Measurements from ENCODE around the gene STYXL2.

STYXL2 gene

GRCh38 chr1:167066333-167067122 lies 27.3 kb upstream of the STYXL2 start:
- TF ChIP-seq TAF1 (IDR thresholded peaks at IDR 0.05; ENCODE audit: borderline replicate concordance, insufficient read depth, low read length) (no peak), POLR2AphosphoS5 (IDR thresholded peaks at IDR 0.05; ENCODE audit: low read depth, low read length) (no peak), FOXP2 (optimal IDR thresholded peaks at IDR 0.05; ENCODE audit: borderline replicate concordance, extremely low read depth, extremely low read length, insufficient read depth) (peak; percentile 37), SIN3A (IDR thresholded peaks at IDR 0.05; ENCODE audit: borderline replicate concordance, insufficient read depth, low read length) (no peak)

- TF ChIP-seq FOXP2 (optimal IDR thresholded peaks at IDR 0.05; ENCODE audit: borderline replicate concordance, extremely low read depth, extremely low read length, insufficient read depth) (no peak), SIN3A (IDR thresholded peaks at IDR 0.05; ENCODE audit: borderline replicate concordance, insufficient read depth, low read length) (no peak), POLR2AphosphoS5 (IDR thresholded peaks at IDR 0.05; ENCODE audit: low read depth, low read length) (no peak), TAF1 (IDR thresholded peaks at IDR 0.05; ENCODE audit: borderline replicate concordance, insufficient read depth, low read length) (no peak)
- TF ChIP-seq, protein P1, sequence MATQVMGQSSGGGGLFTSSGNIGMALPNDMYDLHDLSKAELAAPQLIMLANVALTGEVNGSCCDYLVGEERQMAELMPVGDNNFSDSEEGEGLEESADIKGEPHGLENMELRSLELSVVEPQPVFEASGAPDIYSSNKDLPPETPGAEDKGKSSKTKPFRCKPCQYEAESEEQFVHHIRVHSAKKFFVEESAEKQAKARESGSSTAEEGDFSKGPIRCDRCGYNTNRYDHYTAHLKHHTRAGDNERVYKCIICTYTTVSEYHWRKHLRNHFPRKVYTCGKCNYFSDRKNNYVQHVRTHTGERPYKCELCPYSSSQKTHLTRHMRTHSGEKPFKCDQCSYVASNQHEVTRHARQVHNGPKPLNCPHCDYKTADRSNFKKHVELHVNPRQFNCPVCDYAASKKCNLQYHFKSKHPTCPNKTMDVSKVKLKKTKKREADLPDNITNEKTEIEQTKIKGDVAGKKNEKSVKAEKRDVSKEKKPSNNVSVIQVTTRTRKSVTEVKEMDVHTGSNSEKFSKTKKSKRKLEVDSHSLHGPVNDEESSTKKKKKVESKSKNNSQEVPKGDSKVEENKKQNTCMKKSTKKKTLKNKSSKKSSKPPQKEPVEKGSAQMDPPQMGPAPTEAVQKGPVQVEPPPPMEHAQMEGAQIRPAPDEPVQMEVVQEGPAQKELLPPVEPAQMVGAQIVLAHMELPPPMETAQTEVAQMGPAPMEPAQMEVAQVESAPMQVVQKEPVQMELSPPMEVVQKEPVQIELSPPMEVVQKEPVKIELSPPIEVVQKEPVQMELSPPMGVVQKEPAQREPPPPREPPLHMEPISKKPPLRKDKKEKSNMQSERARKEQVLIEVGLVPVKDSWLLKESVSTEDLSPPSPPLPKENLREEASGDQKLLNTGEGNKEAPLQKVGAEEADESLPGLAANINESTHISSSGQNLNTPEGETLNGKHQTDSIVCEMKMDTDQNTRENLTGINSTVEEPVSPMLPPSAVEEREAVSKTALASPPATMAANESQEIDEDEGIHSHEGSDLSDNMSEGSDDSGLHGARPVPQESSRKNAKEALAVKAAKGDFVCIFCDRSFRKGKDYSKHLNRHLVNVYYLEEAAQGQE (IDR thresholded peaks at IDR 0.05; ENCODE audit: insufficient read depth in 1 of 2, low read depth in 2 of 2, low read length in 2 of 2): no peak
Measured at GRCh38 chr1:167067904-167068303, 26.0 kb upstream of the STYXL2 start.

DNA sequence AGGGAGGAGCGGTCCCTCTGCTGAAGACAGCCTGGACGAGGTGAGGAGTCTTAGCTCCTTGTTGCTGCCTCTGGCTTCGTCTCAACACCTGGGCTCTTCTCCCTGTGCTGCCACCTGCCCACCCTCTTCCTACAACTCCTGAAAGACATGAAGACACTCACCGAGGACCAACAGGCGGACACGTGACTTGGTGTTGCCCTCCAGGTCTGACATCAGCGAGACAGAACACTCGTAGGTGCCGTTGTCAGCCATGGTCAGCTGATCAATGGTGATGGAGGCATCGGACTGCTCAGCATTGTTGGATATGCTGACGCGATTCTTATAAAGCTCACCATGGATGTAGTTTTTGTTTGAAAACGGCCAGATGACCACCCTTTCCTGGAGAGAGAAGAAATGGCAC lies 25.1 kb upstream of the STYXL2 start:
- TF ChIP-seq, protein P1 (IDR thresholded peaks at IDR 0.05; ENCODE audit: insufficient read depth in 1 of 2, low read depth in 2 of 2, low read length in 2 of 2): no peak
- TF ChIP-seq SIN3A (IDR thresholded peaks at IDR 0.05; ENCODE audit: borderline replicate concordance, insufficient read depth, low read length) (no peak), POLR2AphosphoS5 (IDR thresholded peaks at IDR 0.05; ENCODE audit: low read depth, low read length) (no peak), FOXP2 (optimal IDR thresholded peaks at IDR 0.05; ENCODE audit: borderline replicate concordance, extremely low read depth, extremely low read length, insufficient read depth) (no peak), TAF1 (IDR thresholded peaks at IDR 0.05; ENCODE audit: borderline replicate concordance, insufficient read depth, low read length) (no peak)

DNA sequence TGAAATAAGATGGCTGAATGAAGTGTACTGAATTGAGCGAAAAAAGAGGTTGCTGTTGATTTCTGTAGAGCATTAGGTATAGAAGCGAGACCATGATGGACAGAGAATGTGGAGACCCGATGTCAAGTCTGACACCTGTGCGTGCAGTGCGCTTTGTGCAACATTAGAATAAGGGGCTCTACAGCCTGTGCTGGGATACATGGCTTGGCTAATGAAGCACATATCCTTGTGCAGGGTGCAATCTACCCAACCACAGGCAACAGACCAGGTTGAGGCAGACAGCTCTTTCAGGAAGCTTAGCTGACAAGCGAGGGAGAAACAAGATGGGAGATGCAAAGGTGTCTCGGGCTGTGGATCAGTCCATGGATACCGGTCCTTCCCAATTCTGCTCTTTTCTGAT lies 22.6 kb upstream of the STYXL2 start:
- TF ChIP-seq SIN3A (IDR thresholded peaks at IDR 0.05; ENCODE audit: borderline replicate concordance, insufficient read depth, low read length): no peak
- TF ChIP-seq FOXP2 (optimal IDR thresholded peaks at IDR 0.05; ENCODE audit: borderline replicate concordance, extremely low read depth, extremely low read length, insufficient read depth): no peak
- TF ChIP-seq POLR2AphosphoS5 (IDR thresholded peaks at IDR 0.05; ENCODE audit: low read depth, low read length): no peak
- TF ChIP-seq TAF1 (IDR thresholded peaks at IDR 0.05; ENCODE audit: borderline replicate concordance, insufficient read depth, low read length): no peak
- TF ChIP-seq, protein P1 (IDR thresholded peaks at IDR 0.05; ENCODE audit: insufficient read depth in 1 of 2, low read depth in 2 of 2, low read length in 2 of 2): no peak

GRCh38 chr1:167076136-167076710 lies 17.7 kb upstream of the STYXL2 start:
- TF ChIP-seq FOXP2 (optimal IDR thresholded peaks at IDR 0.05; ENCODE audit: borderline replicate concordance, extremely low read depth, extremely low read length, insufficient read depth) (no peak), TAF1 (IDR thresholded peaks at IDR 0.05; ENCODE audit: borderline replicate concordance, insufficient read depth, low read length) (no peak), SIN3A (IDR thresholded peaks at IDR 0.05; ENCODE audit: borderline replicate concordance, insufficient read depth, low read length) (no peak), POLR2AphosphoS5 (IDR thresholded peaks at IDR 0.05; ENCODE audit: low read depth, low read length) (no peak)
- TF ChIP-seq, protein P1 (IDR thresholded peaks at IDR 0.05; ENCODE audit: insufficient read depth in 1 of 2, low read depth in 2 of 2, low read length in 2 of 2): no peak
